Gastrocnemius medialis (tissue), 4 donors: ENCODE data around the gene SH3GL3.

Experiments
- POLR2A ChIP-seq, 2 donors: fragments of 450-650 bp; IDR thresholded peaks; one replicate each; pipeline ENCODE4 v1.6.1; 2017; ENCODE audit warnings: antibody characterized with exemption in 2 of 2, mild to moderate bottlenecking in 2 of 2, moderate library complexity in 2 of 2
- TF ChIP-seq, protein P1 (sequence below), 5 experiments: fragments of 450-650 bp in 3 of 5; fragments of 200-600 bp in 2 of 5; sonication (generic) in 2 of 5; IDR thresholded peaks in 4 of 5; conservative IDR thresholded peaks in 1 of 5; 1 replicate in 4 of 5; 2 replicates in 1 of 5; pipeline ENCODE4 v1.5.1; 2016 to 2019; ENCODE audit warnings: antibody characterized with exemption in 5 of 5, mild to moderate bottlenecking in 3 of 5, moderate library complexity in 3 of 5

DNA sequence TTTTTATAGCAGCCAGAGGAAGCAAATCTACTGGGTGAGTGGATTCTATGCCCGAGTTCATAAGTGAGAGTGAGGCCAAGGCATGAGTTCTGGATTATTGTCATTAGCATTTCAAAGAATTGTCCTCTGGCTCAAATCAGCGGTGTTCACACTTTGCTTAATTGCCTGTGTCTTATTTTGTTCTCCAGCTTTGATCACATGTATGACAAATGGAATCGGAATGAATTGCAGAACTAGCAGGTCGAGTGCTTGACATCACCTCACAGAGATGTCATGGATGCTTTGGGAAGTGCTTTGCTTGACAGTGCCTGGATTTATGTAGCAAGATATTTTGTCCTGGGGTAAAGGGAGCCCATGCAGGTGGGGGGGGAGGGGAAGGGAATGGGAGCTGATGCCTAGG lies 68.0 kb downstream of the SH3GL3 start:
- TF ChIP-seq, protein P1, sequence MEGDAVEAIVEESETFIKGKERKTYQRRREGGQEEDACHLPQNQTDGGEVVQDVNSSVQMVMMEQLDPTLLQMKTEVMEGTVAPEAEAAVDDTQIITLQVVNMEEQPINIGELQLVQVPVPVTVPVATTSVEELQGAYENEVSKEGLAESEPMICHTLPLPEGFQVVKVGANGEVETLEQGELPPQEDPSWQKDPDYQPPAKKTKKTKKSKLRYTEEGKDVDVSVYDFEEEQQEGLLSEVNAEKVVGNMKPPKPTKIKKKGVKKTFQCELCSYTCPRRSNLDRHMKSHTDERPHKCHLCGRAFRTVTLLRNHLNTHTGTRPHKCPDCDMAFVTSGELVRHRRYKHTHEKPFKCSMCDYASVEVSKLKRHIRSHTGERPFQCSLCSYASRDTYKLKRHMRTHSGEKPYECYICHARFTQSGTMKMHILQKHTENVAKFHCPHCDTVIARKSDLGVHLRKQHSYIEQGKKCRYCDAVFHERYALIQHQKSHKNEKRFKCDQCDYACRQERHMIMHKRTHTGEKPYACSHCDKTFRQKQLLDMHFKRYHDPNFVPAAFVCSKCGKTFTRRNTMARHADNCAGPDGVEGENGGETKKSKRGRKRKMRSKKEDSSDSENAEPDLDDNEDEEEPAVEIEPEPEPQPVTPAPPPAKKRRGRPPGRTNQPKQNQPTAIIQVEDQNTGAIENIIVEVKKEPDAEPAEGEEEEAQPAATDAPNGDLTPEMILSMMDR (IDR thresholded peaks at IDR 0.05 in 4 of 5, conservative IDR thresholded peaks at IDR 0.05 in 1 of 5) = no peak
- TF ChIP-seq POLR2A (IDR thresholded peaks at IDR 0.05) = no peak
